C1 segment of cervical spinal cord (tissue), 14 donors: ENCODE results near the gene AFAP1.

Source experiments
- DNase-seq, 14 donors: peaks; one replicate each; lab custom pipeline; 2025; lab: John Stamatoyannopoulos, UW

The AFAP1 gene

GRCh38 chr4:7822877-7823276, 116.8 kb downstream of the AFAP1 start:
- no peak for DNase-seq

DNA sequence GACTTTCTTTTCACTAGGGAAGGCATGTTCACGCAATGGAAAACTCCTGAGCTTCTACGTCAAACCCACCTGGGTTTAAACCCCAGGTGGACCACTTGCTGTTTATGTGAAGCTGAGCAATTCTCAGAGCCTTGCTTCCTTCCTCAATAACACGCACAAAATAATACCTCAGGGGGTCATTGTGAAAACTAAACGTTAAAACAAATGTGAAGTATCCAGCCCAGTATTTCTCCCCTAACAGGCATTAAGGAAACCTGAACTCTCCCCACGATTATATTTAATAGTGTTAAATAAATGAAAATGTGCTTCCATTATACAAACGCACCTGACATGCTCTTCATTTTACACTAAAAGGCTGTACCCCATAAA, 117.5 kb downstream of the AFAP1 start:
- DNase-seq = no peak

GRCh38 chr4:7821245-7822136, 118.2 kb downstream of the AFAP1 start:
- no peak for DNase-seq

- no peak for DNase-seq
These were observed 119.4 kb downstream of the AFAP1 start for GRCh38 chr4:7820031-7820818.

DNA sequence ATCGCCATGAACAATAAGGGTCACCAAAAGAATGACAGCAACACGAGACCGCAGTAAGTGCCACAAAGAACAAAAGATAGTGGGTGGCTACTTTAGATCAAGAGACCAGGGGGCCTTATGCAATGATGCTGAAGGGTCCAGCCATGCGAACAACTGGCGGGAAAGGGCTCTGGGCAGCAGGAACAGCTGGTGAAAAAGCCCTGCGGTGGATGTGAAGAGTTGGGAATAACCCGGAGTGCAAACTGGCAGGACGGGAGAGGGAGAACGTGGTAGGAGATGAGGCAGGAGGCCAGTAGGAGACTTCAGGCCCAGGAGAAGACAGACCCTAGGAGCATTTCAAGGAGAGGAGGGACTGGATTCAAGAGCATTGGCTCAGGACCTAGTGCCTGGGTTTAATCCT, 120.2 kb downstream of the AFAP1 start:
- no peak for DNase-seq

GRCh38 chr4:7818399-7818911, 121.2 kb downstream of the AFAP1 start:
- no peak for DNase-seq

DNA sequence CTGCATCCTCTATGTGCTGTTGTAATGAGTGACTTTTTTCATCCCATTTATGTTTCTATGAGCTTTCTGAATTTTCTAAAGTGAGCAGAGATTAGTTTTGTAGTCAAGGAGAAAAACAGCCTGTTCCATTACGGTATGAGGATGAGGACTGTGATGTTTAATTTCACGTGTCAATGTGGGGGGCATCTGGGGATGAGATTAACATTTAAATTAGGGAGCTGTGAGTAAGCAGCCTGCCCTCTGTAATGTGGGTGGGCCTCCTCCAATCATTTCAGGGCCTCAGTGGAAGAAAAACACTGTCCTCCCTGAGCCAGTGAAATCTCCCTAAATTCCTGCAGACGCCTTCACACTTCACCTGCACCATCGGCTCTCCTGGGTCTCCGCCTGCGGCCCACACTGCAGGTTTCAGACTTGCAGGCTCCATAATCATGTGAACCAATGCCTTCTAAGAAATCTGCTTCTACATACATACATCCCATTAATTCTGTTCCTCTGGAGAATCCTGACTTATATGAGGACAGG, 121.7 kb downstream of the AFAP1 start:
- DNase-seq = no peak

GRCh38 chr4:7816771-7817170, 122.9 kb downstream of the AFAP1 start:
- DNase-seq = no peak

DNA sequence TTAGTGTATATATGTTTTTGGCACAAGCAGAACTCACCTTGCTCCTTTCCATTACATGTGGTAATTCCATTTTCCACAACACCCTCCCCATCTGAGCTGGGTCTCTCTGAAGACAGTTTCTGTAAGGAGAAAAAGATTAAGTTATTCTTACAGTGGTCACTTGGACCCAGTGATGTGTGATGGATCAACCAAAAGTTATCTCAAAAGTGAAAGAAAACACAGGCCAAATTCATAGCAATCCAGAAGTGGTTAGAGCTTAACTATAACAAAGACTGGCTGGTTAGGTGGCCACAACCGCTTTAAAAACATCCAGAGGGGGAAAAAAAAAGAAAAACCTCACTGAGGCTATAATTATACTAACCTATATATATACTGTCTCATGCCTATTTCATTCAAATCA, 123.7 kb downstream of the AFAP1 start:
- DNase-seq = no peak

DNA sequence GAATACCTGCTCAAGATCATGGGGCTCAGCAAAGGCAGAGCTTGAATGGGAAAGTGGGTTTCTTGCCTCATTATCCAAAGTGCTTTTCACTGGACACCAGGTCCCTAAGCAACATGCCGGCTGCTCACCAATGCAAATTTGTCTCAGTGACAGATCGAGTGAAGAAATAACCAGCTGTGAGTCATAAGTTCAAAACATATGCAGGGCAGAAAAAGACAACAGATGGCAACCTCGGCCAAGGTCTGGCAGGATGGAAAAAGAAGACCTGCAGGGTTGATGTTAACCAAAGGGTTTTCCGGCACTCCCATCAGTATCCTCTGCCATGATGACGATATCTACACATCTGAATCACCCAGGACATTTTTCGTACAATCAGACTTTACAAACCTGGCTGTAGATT, 124.1 kb downstream of the AFAP1 start:
- no peak for DNase-seq

DNA sequence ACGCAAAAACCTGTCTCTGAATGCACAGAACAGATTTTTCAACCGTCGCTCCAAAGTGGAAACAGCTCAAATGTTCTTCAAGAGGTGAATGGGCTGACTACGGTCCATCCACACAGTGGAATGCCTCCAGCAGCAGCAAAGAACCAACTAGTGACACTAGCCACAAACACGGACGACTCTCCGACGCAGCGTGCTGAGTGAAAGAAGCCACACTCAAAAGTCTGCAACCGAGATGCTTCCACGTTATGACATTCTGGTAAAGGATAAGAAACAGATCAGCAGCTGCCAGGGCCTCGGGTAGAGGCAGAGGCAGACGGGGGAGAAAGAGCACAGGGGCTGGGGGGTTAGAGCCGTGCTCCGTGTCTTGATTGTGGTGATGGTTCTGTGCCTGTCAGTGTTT, 125.2 kb downstream of the AFAP1 start:
- no peak for DNase-seq

- no peak for DNase-seq
These were observed 126.0 kb downstream of the AFAP1 start for GRCh38 chr4:7813674-7814073.

DNA sequence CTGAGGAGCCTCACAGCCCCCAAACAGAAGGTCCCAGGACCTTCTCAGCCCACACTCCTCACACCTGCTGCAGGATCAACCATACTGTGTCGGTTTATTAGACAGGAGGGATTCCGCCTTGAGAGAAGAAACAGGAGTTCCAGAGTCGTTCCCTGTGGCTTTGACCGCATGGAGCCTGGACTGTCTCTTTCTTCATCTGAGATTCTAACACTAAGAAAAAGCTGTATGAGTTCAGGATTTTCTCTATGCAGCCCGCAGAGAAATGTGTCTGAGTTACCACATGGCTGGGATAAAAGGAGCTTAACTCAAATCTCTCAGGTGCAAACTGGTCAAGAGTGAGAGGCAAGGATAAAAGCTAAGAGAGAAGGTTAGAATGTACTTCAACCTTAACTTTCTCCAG, 126.7 kb downstream of the AFAP1 start:
- DNase-seq = no peak

- no peak for DNase-seq
These were observed 127.3 kb downstream of the AFAP1 start for GRCh38 chr4:7812231-7812857.

GRCh38 chr4:7811536-7812191, 128.0 kb downstream of the AFAP1 start:
- no peak for DNase-seq

DNA sequence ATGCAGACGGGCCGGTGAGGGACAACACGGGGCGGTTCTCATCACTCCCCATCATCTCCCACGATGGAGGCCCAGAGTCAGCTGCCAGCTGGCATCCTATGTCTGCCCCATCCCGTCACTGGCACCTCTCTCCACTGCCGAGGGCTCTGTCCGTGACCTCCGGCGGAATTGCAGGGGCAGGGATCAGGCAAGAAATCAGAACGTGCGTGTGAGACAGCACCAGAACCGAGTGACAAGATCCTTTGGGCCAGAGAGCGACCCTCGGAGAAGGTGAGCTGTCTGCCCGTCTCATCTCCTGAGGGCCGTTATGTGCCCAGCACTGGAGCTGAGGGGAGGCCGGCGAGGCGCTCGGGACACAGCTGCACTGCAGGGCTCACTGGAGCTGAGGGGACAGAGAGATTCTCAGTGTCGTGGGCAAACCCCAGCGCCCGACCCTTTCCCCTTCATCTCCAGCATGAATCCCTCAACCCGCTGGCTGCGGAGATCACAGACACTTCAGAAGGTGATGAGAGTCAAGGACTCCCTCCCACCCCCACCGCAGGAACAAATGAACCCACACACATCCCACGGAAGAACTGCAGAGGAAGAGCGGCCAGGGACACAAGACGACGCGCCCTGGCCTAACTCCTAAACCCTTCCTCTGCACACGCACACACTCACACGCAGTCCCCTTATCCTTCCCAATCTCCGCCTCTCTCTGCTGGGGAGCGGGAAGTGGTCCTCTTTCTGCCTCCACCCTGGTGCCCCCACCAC, 128.7 kb downstream of the AFAP1 start:
- no peak for DNase-seq

- DNase-seq = no peak
These were observed 130.9 kb downstream of the AFAP1 start for GRCh38 chr4:7808752-7809151.

DNA sequence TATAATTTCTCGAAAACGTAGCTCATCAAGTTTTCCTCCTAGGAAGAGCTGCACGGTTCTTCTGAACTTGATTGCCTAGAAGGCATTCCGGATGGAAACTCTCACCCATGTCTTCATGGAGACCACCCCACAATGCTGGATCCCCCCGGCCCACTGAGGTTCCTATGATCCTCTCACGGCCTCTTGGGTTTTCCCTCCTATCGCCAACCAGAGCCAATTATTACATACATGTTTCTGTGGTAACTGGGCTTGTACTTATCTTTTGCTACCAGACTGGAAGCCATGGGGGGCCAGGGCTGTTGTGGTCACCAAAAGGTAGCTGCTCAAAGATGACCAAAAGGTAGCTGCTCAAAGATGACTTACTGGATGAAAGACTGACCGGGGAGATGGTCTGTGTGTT, 131.5 kb downstream of the AFAP1 start:
- DNase-seq = no peak

DNA sequence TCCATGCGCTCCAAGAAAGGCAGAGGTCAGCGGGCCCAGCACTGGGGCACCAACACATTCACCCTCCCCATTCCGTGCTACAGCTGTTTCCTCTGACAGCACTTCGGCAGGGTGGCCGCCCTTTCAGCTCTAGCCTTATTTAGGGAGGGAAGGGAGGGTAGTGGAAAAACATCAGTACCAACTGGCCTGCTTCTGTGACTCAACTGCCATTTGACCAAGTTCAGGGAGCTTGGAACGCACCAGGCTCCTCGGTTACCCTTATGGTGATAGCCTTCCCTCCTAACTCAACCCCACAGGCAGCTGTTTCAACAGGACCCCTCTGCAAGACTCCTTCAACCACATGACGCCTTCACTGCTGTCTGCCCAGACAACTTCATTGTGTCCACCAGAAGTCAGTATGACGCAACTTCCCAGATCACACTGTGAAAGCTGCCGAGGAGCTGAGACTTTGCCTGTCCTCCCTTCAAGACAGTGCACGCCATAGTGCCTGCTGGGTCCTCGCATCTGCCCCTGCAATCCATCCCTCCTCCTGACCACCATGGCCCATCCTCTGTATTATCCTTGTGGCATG, 132.2 kb downstream of the AFAP1 start:
- no peak for DNase-seq

DNA sequence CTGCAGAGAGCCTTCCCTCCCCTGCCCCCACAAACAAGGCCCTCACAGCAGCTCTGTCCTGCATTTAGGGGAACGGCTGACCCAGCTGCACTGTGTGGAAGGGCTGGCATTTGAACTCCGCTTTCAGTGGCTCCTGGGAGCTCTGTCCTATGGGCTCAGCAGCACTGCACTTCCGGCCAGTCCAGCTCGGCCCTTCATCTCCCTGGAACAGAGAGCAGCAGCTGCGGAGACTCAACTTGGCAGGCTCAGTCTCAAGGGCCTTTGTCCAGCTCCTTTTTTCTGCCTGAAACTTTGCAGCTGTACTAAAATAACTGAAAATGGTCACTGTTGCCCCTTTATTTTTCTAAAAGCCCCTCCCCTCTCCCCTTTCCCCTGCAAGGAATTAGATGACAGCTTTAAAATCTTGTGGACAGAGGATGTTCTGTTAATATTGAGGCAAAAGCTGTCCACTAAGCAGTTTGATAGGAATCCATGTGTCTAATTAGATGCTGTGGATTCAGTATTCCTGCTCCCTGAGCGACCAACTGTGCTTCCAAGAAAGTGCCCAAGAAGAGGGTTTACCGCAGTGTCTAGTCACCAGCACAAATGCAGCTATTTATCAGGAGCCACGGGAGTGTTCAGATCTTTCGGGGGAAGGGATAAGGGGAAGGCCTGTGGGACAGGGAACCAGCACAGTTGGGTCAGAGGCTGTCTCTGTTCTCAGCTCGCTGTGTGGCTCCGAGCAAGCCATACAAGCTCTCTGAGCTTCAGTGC, 133.1 kb downstream of the AFAP1 start:
- peak in 12 of 14 donors; percentile 22 to 75 (median 52) for DNase-seq
